Occipital lobe (tissue), 2 donors: ENCODE results near the gene MAGEB18. TPM values are rescaled to one million over a fixed set of nuclear protein-coding genes. Genes with fewer than 3 reads are reported as not detected.

Experiments used
- DNase-seq: peaks from one replicate; lab custom pipeline; 2025; lab: John Stamatoyannopoulos, UW
- total RNA-seq: library from RNA; depleted of rRNA; stranded (reverse); fragments of >200 nt; gene quantifications from one replicate; pipeline ENCODE4 v1.2.3, GENCODE V29; 2014

Gene MAGEB18
- total RNA-seq: not detected

DNA sequence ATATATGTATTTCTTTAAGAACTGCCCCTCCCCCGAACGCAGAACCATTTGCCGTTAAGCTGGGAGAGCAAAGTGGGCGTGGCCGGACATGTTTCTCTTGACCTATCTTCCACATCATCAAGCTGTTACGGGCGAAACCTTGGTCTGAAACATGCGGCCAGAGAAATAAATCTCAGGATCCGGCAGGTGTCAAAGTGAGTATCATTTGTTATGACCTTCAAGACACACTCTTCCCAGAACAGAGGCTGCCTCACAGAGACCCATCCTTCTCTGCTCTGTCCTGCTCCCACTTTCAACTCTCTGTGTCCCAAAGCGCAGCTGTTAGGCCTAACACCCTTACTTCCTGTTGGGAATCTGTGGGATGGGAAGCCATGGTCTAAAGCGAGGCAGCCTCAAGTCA, at the start of gene MAGEB18:
Gene MAGEB18 (plus strand): TSS at position 70 of the 400 bp plus-strand sequence. CDS start 643 bp downstream, outside the sequence.
- no peak for DNase-seq

- no peak for DNase-seq
Observed at GRCh38 chrX:26100421-26100920, 37.7 kb upstream of the MAGEB18 start.

GRCh38 chrX:26109142-26109541, 29.0 kb upstream of the MAGEB18 start:
- DNase-seq: no peak

GRCh38 chrX:26146024-26146423, 7.9 kb downstream of the MAGEB18 start:
- DNase-seq: no peak

GRCh38 chrX:26160301-26160700, 22.2 kb downstream of the MAGEB18 start, which contains the start of gene MAGEB6B:
Gene MAGEB6B (plus strand): TSS chrX:26160601. CDS start chrX:26160601, 0 bp downstream.
- DNase-seq: no peak

Other genes with a start within 250 kb of the MAGEB18 start
- not detected for gene MAGEB6B, start 22.3 kb downstream of the MAGEB18 start, total RNA-seq
- not detected for gene MAGEB6, start 54.1 kb downstream of the MAGEB18 start, total RNA-seq
- not detected for gene MAGEB5, start 77.8 kb downstream of the MAGEB18 start, total RNA-seq